HT-29 (cell line): ENCODE measurements around the gene DIS3L2. TPM values are rescaled to one million over a fixed set of nuclear protein-coding genes. Genes with fewer than 3 reads are reported as not detected.
"Not testable (repeated sequence)": the region's sequence is repeated elsewhere in the genome, so short reads cannot be mapped to it uniquely, and the experiment has no call there.

Experiments
- DNase-seq: peaks from one replicate; pipeline ENCODE4 v3.0.0-alpha.2; 2015; ENCODE audit warnings: low spot score
- total RNA-seq: library from RNA; depleted of rRNA; stranded (reverse); fragments of >200 nt; shearing (Covaris generic); gene quantifications from 2 replicates; pipeline ENCODE4 v1.2.3, GENCODE V29; 2014

DIS3L2 gene
- total RNA-seq, 1 experiment from 2014 or later: 29.4 TPM

GRCh38 chr2:232293191-232293590 is 331.7 kb downstream of the DIS3L2 start:
- no peak for DNase-seq

GRCh38 chr2:232295971-232296370 is 334.5 kb downstream of the DIS3L2 start:
- DNase-seq: peak; percentile 11

- no peak for DNase-seq
These were observed 335.4 kb downstream of the DIS3L2 start for GRCh38 chr2:232296776-232297525.

- no peak for DNase-seq
These were observed 337.6 kb downstream of the DIS3L2 start for GRCh38 chr2:232299084-232299483.

- DNase-seq: peak; percentile 40
These were observed 338.6 kb downstream of the DIS3L2 start for GRCh38 chr2:232299927-232300674.

- DNase-seq: peak; percentile 88
These were observed 339.4 kb downstream of the DIS3L2 start for GRCh38 chr2:232300894-232301387.

GRCh38 chr2:232304236-232304635 is 342.7 kb downstream of the DIS3L2 start:
- no peak for DNase-seq

- DNase-seq: no peak
These were observed 345.3 kb downstream of the DIS3L2 start for GRCh38 chr2:232306741-232307305.

- DNase-seq: no peak
These were observed 346.3 kb downstream of the DIS3L2 start for GRCh38 chr2:232307854-232308253.

GRCh38 chr2:232308986-232309385 is 347.5 kb downstream of the DIS3L2 start:
- no peak for DNase-seq

- no peak for DNase-seq
These were observed 348.1 kb downstream of the DIS3L2 start for GRCh38 chr2:232309592-232309991.

- DNase-seq: no peak
These were observed 348.6 kb downstream of the DIS3L2 start for GRCh38 chr2:232310121-232310520.

- no peak for DNase-seq
These were observed 349.2 kb downstream of the DIS3L2 start for GRCh38 chr2:232310696-232311095.

- DNase-seq: not testable (repeated sequence)
These were observed 352.1 kb downstream of the DIS3L2 start for GRCh38 chr2:232313645-232314044.

GRCh38 chr2:232315049-232315922 is 353.8 kb downstream of the DIS3L2 start:
- peak; percentile 62 for DNase-seq

- DNase-seq: no peak
These were observed 354.4 kb downstream of the DIS3L2 start for GRCh38 chr2:232315923-232316299.

- DNase-seq: peak; percentile 43
These were observed 355.2 kb downstream of the DIS3L2 start for GRCh38 chr2:232316461-232317330.

- DNase-seq: no peak
These were observed 356.8 kb downstream of the DIS3L2 start for GRCh38 chr2:232318169-232318855.

GRCh38 chr2:232319067-232319802 is 357.7 kb downstream of the DIS3L2 start:
- no peak for DNase-seq
